Suprapubic skin (tissue), 4 donors: ENCODE measurements around the gene IL17A. TPM values are rescaled to one million over a fixed set of nuclear protein-coding genes. Genes with fewer than 3 reads are reported as not detected.

Experiments used
- DNase-seq, 2 donors: peaks; one replicate each; pipeline ENCODE4 v3.0.0-alpha.2; 2019; ENCODE audit warnings: low spot score in 2 of 2
- H3K27ac ChIP-seq: fragments of 200-600 bp; sonication (generic); one replicate; pipeline ENCODE4 v1.5.1; 2019
- H3K27me3 ChIP-seq: fragments of 200-600 bp; sonication (generic); one replicate; pipeline ENCODE4 v1.5.1; 2019
- H3K36me3 ChIP-seq: fragments of 200-600 bp; sonication (generic); one replicate; pipeline ENCODE4 v1.5.1; 2019
- H3K4me1 ChIP-seq: fragments of 200-600 bp; sonication (generic); one replicate; pipeline ENCODE4 v1.5.1; 2019
- H3K4me3 ChIP-seq: fragments of 200-600 bp; sonication (generic); one replicate; pipeline ENCODE4 v1.5.1; 2019; ENCODE audit warnings: mild to moderate bottlenecking
- H3K9me3 ChIP-seq: fragments of 200-600 bp; sonication (generic); one replicate; pipeline ENCODE4 v1.5.1; 2019
- CTCF ChIP-seq, 2 donors: fragments of 200-600 bp in 1 of 2; fragments of 450-650 bp in 1 of 2; sonication (generic) in 1 of 2; IDR thresholded peaks; one replicate each; pipeline ENCODE4 v1.5.1; 2016 to 2019; ENCODE audit warnings: antibody characterized with exemption in 2 of 2, mild to moderate bottlenecking in 1 of 2, moderate library complexity in 1 of 2
- EP300 ChIP-seq: sonication (generic); formaldehyde crosslinking; IDR thresholded peaks from one replicate; pipeline ENCODE4 v1.6.1; 2017; ENCODE audit warnings: antibody characterized with exemption
- POLR2A ChIP-seq, 2 donors: fragments of 450-650 bp; IDR thresholded peaks; one replicate each; pipeline ENCODE4 v1.6.1; 2017; ENCODE audit warnings: antibody characterized with exemption in 2 of 2, mild to moderate bottlenecking in 2 of 2, moderate library complexity in 2 of 2
- POLR2AphosphoS5 ChIP-seq, 3 donors: sonication (generic); formaldehyde crosslinking; IDR thresholded peaks; one replicate each; pipeline ENCODE4 v1.6.1; 2017; ENCODE audit warnings: antibody characterized with exemption in 3 of 3
- WGBS: methylation state at CpG from one replicate; pipeline ENCODE4 v1.1.5; 2018; 5-methylcytosine and 5-hydroxymethylcytosine counted together
- total RNA-seq, 4 donors: library from RNA; depleted of rRNA; stranded (reverse); fragments of >200 nt; gene quantifications; one replicate each; pipeline ENCODE4 v1.1.0, GENCODE V29; 2016

Gene IL17A
- total RNA-seq, 4 donors from 2014 or later = not detected

GRCh38 chr6:52207066-52207465, 20.9 kb downstream of the IL17A start:
- Histone ChIP-seq H3K9me3 (no peaks in the 10 kb centered on the region), H3K27me3 (peaks cover 3% of the 10 kb centered on the region), H3K27ac (no peak overlapping the region), H3K4me1 (no peaks in the 10 kb centered on the region), H3K36me3 (no peaks in the 10 kb centered on the region), H3K4me3 (no peak overlapping the region)
- TF ChIP-seq POLR2A (IDR thresholded peaks at IDR 0.05) (no peak), EP300 (no peak), CTCF (IDR thresholded peaks at IDR 0.05) (no peak), POLR2AphosphoS5 (IDR thresholded peaks at IDR 0.05) (no peak)
- DNase-seq = no peak
- 93% methylated on average over 2 of the region's 2 CpGs for WGBS

- Histone ChIP-seq H3K36me3 (no peaks in the 10 kb centered on the region), H3K4me3 (no peak overlapping the region), H3K4me1 (no peaks in the 10 kb centered on the region), H3K27ac (no peak overlapping the region), H3K9me3 (no peaks in the 10 kb centered on the region), H3K27me3 (peaks cover 3% of the 10 kb centered on the region)
- no peak for TF ChIP-seq CTCF (IDR thresholded peaks at IDR 0.05)
- TF ChIP-seq POLR2AphosphoS5 (IDR thresholded peaks at IDR 0.05) = no peak
- TF ChIP-seq EP300 = no peak
- no peak for TF ChIP-seq POLR2A (IDR thresholded peaks at IDR 0.05)
- 72% methylated on average over 3 of the region's 3 CpGs for WGBS
- no peak for DNase-seq
Measured at GRCh38 chr6:52208612-52209011, 22.4 kb downstream of the IL17A start.

- TF ChIP-seq CTCF (IDR thresholded peaks at IDR 0.05) (no peak), EP300 (no peak)
- 69% methylated on average over 2 of the region's 2 CpGs for WGBS
Measured at GRCh38 chr6:52209770-52210169, 23.6 kb downstream of the IL17A start.

GRCh38 chr6:52210227-52210626, 24.1 kb downstream of the IL17A start:
- Histone ChIP-seq H3K4me3 (no peak overlapping the region), H3K4me1 (no peaks in the 10 kb centered on the region), H3K27me3 (peaks cover 3% of the 10 kb centered on the region), H3K27ac (no peak overlapping the region), H3K9me3 (no peaks in the 10 kb centered on the region), H3K36me3 (no peaks in the 10 kb centered on the region)
- DNase-seq = no peak
- WGBS = 70% methylated on average over 2 of the region's 2 CpGs
- TF ChIP-seq EP300 (no peak), POLR2A (IDR thresholded peaks at IDR 0.05) (no peak), POLR2AphosphoS5 (IDR thresholded peaks at IDR 0.05) (no peak), CTCF (IDR thresholded peaks at IDR 0.05) (no peak)

More at GRCh38 chr6:52209770-52210169, 23.6 kb downstream of the IL17A start:
- no peak overlapping the region for H3K4me3 ChIP-seq
- H3K27ac ChIP-seq = no peak overlapping the region
- H3K27me3 ChIP-seq = peaks cover 3% of the 10 kb centered on the region
- no peak for DNase-seq
- no peaks in the 10 kb centered on the region for H3K4me1 ChIP-seq
- no peaks in the 10 kb centered on the region for H3K36me3 ChIP-seq
- H3K9me3 ChIP-seq = no peaks in the 10 kb centered on the region

GRCh38 chr6:52213127-52213526, 27.0 kb downstream of the IL17A start:
- Histone ChIP-seq H3K27ac (no peak overlapping the region), H3K4me3 (no peak overlapping the region), H3K36me3 (no peaks in the 10 kb centered on the region), H3K9me3 (no peaks in the 10 kb centered on the region), H3K4me1 (no peaks in the 10 kb centered on the region), H3K27me3 (peaks cover 3% of the 10 kb centered on the region)
- WGBS = 58% methylated on average over 2 of the region's 2 CpGs
- DNase-seq = no peak
- no peak for TF ChIP-seq POLR2AphosphoS5 (IDR thresholded peaks at IDR 0.05)
- TF ChIP-seq EP300 = no peak
- TF ChIP-seq CTCF (IDR thresholded peaks at IDR 0.05) = no peak
- TF ChIP-seq POLR2A (IDR thresholded peaks at IDR 0.05) = no peak
